VCaP (cell line): ENCODE measurements around the gene SMIM13.

Experiments
- H3K27ac ChIP-seq: fragments of 450-650 bp; 2 replicates; pipeline ENCODE4 v1.5.1; 2017
- TF ChIP-seq, protein P1 (sequence below): fragments of 450-650 bp; conservative IDR thresholded peaks from 2 replicates; pipeline ENCODE4 v1.5.1; 2017; ENCODE audit warnings: mild to moderate bottlenecking, moderate library complexity

The SMIM13 gene

DNA sequence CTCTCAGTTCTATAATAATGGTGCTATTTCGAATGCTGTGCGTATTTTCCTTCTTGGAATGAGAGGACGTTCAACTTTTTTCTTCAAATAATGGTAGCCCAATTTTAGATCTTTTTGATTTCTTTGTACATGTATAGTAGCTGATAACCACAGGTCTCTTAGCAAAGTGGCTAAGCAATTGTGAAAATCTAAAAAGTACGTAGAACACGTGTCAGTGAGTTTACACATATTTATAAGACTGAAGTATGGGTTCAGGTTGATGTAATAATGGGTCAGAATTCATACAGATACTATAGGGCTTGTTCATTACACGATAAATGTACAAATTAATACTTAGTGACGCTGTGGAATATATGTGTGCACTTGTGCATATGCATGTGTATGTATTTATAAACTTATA lies 1.3 kb downstream of the SMIM13 start:
- H3K27ac ChIP-seq, result peak overlapping the region; percentile 97
- TF ChIP-seq, protein P1, sequence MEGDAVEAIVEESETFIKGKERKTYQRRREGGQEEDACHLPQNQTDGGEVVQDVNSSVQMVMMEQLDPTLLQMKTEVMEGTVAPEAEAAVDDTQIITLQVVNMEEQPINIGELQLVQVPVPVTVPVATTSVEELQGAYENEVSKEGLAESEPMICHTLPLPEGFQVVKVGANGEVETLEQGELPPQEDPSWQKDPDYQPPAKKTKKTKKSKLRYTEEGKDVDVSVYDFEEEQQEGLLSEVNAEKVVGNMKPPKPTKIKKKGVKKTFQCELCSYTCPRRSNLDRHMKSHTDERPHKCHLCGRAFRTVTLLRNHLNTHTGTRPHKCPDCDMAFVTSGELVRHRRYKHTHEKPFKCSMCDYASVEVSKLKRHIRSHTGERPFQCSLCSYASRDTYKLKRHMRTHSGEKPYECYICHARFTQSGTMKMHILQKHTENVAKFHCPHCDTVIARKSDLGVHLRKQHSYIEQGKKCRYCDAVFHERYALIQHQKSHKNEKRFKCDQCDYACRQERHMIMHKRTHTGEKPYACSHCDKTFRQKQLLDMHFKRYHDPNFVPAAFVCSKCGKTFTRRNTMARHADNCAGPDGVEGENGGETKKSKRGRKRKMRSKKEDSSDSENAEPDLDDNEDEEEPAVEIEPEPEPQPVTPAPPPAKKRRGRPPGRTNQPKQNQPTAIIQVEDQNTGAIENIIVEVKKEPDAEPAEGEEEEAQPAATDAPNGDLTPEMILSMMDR, result no peak

DNA sequence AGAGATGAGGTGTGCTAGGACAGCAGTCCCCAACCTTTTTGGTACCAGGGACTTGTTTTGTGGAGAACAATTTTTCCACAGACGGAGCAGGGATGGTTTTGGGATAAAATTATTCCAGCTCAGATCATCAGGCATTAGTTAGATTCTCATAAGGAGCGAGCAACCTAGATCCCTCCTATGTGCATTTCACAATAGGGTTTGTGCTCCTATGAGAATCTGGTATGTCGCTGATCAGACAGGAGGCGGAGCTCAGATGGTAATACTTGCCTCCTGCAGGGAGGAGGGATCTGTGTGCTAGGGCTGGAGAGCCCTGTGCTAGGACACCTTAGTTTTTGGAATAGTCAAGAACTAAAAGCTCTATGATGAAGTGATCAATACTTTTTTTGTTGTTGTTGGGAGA lies 2.5 kb downstream of the SMIM13 start:
- TF ChIP-seq, protein P1, result no peak
- peak overlapping the region; percentile 97 for H3K27ac ChIP-seq

DNA sequence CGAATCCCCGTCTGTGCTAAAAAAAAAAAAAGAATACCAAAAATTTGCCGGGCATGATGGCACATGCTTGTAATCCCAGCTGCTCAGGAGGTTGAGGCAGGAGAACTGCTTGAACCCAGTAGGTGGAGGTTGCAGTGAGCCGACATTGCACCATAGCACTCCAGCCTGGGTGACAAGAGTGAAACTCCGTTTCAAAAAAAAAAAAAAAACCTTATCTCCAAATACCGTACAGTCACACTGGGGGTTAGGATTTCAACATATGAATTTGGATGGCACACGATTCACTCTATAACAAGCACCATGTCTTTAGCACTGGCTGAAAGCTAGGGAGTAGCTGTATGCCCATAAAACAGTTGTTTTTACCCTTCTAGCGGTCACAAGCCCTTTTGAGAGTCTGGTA lies 3.8 kb downstream of the SMIM13 start:
- TF ChIP-seq, protein P1, result no peak
- no peak overlapping the region for H3K27ac ChIP-seq

DNA sequence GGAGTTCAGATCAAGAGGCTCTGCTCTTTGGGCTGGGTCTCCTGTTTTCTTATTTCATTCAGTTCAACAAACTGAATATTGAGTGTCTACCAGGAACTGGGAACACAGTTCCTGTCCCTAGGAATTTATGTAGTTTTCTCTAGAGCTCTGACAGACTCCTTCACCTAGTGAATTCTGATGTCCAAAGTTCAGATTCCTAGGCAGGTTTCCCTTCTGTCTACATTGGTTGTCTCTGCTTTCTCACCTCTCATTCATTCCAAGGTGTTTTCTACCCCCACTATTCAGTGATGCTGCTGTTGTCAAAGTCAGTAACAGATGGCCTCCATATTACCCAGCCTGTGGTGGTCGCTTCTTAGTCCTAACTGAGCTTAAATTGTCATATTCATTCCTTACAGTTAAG lies 4.4 kb downstream of the SMIM13 start:
- TF ChIP-seq, protein P1, result no peak
- H3K27ac ChIP-seq, result no peak overlapping the region

DNA sequence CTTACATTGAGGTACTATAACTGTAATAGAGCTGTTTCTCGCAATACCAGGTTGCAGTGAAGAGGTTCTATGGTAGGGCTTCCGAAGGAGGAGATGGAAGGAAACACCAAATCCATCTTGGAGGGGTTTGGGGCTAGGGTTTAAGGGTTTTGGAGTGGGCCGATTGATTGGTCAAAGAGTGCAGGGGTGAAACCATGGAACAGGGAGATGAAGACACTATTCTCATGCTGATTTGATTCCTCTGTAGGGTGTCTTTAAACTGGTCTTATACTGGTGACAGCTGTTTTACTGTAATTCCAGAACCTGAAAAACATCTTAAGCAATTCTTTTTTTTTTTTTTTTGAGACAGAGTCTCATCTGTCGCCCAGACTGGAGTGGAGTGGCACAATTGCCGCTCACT lies 7.8 kb downstream of the SMIM13 start:
- TF ChIP-seq, protein P1, result no peak

DNA sequence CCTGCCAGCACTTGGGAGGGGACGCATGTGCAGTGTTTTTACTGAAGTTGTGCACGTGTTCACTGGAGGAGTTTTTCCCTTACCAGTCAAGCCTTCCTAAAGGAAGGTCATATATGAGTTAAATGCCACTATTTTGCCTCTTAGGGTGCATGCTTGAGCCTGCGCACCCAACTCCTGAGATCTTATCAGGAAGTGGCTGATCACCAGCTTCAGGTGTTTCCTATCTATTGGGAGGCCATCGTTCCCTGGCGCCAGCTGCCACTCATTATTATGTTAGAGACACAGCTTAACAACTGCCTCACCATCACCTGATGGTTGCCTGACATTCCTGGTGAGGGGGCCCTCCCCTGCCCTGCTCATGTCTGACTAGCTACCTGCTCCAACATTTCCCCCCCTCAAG lies 9.4 kb downstream of the SMIM13 start:
- TF ChIP-seq, protein P1, result no peak
- no peak overlapping the region for H3K27ac ChIP-seq

More for the DNA sequence above, 7.8 kb downstream of the SMIM13 start:
- no peak overlapping the region for H3K27ac ChIP-seq

DNA sequence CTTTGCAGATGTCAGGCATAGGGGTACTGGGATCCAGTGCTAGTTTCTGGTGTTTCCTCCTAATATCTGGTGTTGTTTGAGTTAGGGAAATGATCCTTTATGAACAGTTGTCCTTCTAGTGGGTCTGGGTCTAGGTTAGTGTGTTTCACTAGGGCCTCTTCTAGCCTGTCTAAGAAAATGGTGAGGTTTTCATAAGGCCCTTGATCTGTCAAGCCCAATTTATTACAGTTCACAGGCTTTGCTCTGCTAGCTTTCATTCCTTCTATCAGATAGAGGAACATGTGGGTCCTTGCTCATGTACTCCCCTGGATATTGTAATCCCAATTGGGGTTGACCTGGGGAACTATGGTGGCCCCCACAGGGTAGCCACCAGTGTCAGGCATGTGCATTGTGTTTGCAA lies 15.1 kb downstream of the SMIM13 start:
- no peak overlapping the region for H3K27ac ChIP-seq
- TF ChIP-seq, protein P1, result no peak
